Activated CD8-positive, alpha-beta T cell treated with anti-CD3 and anti-CD28 coated beads for 36 hours (primary cell): Measurements from ENCODE around the gene ESX1. TPM values are rescaled to one million over a fixed set of nuclear protein-coding genes. Genes with fewer than 3 reads are reported as not detected.

Source experiments
- ATAC-seq: fragments of 200-7000 bp; cut with Tn5 transposase; one replicate; pipeline ENCODE4 v1.10.0; 2021; ENCODE audit warnings: mild to moderate bottlenecking, moderate library complexity
- CTCF ChIA-PET: fragments of 350-600 bp; sonication (Branson Sonifier 250); formaldehyde crosslinking; loops from one replicate; lab custom pipeline; 2021; ENCODE audit warnings: antibody characterized with exemption; lab: Charles Lee
- POLR2A ChIA-PET: fragments of 350-600 bp; sonication (Branson Sonifier 250); formaldehyde crosslinking; loops from one replicate; lab custom pipeline; 2021; ENCODE audit warnings: antibody characterized with exemption; lab: Charles Lee
- DNase-seq: peaks from one replicate; pipeline ENCODE4 v3.0.0-alpha.2; 2020
- H3K27ac Mint-ChIP-seq: one replicate; pipeline ENCODE4 v1.8.0; 2021; ENCODE audit warnings: mild to moderate bottlenecking, mixed read lengths
- H3K27me3 Mint-ChIP-seq: one replicate; pipeline ENCODE4 v1.8.0; 2021; ENCODE audit warnings: mixed read lengths
- H3K36me3 Mint-ChIP-seq: one replicate; pipeline ENCODE4 v1.8.0; 2021; ENCODE audit warnings: low read depth, mixed read lengths
- H3K4me1 Mint-ChIP-seq: one replicate; pipeline ENCODE4 v1.8.0; 2021; ENCODE audit warnings: low read depth, mixed read lengths
- H3K4me3 Mint-ChIP-seq: one replicate; pipeline ENCODE4 v1.8.0; 2021; ENCODE audit warnings: mild to moderate bottlenecking, moderate library complexity, mixed read lengths
- H3K9me3 Mint-ChIP-seq: one replicate; pipeline ENCODE4 v1.8.0; 2021; ENCODE audit warnings: mixed read lengths
- CTCF ChIP-seq: fragments of 200-600 bp; IDR thresholded peaks from one replicate; pipeline ENCODE4 v1.8.0; 2022; ENCODE audit warnings: antibody characterized with exemption, mild to moderate bottlenecking
- intact Hi-C: fragments of 100-400 bp; cut with micrococcal nuclease; formaldehyde crosslinking; loops from one replicate; pipeline ENCODE4 v1.10.0; 2022
- total RNA-seq, 2 experiments: library from RNA; stranded (reverse); gene quantifications; one replicate each; pipeline ENCODE4 v1.2.3, GENCODE V29; 2021

Gene ESX1
- total RNA-seq, 2 experiments from 2014 or later, result not detected

- intact Hi-C loops, result no loop called here
- Mint-ChIP-seq H3K9me3 (no peaks in the 10 kb centered on the region), H3K4me1 (no peaks in the 10 kb centered on the region), H3K4me3 (no peak overlapping the region), H3K27me3 (peaks cover 4% of the 10 kb centered on the region), H3K27ac (no peak overlapping the region), H3K36me3 (no peaks in the 10 kb centered on the region)
- no peak for ATAC-seq
- CTCF ChIA-PET, result no interaction called here
- no peak for TF ChIP-seq CTCF
- DNase-seq, result no peak
- POLR2A ChIA-PET, result no interaction called here
Measured at GRCh38 chrX:104284507-104284906, 29.8 kb upstream of the ESX1 start.

GRCh38 chrX:104282166-104282725 is 27.5 kb upstream of the ESX1 start:
- no peak for TF ChIP-seq CTCF
- Mint-ChIP-seq H3K27ac (no peak overlapping the region), H3K9me3 (no peaks in the 10 kb centered on the region), H3K4me1 (no peaks in the 10 kb centered on the region), H3K4me3 (no peak overlapping the region), H3K27me3 (peaks cover 4% of the 10 kb centered on the region), H3K36me3 (no peaks in the 10 kb centered on the region)
- CTCF ChIA-PET, result no interaction called here
- DNase-seq (no peak), ATAC-seq (no peak)
- intact Hi-C loops, result no loop called here
- POLR2A ChIA-PET, result no interaction called here

- DNase-seq (no peak), ATAC-seq (no peak)
- no peak overlapping the region for H3K4me3 Mint-ChIP-seq
- no peak overlapping the region for H3K27ac Mint-ChIP-seq
- no peak for TF ChIP-seq CTCF
- CTCF ChIA-PET, result no interaction called here
- intact Hi-C loops, result no loop called here
- no peaks in the 10 kb centered on the region for H3K4me1 Mint-ChIP-seq
- H3K36me3 Mint-ChIP-seq, result no peaks in the 10 kb centered on the region
- H3K9me3 Mint-ChIP-seq, result no peaks in the 10 kb centered on the region
- H3K27me3 Mint-ChIP-seq, result peaks cover 5% of the 10 kb centered on the region
- POLR2A ChIA-PET, result no interaction called here
Measured at GRCh38 chrX:104281564-104281963, 26.8 kb upstream of the ESX1 start.

- Mint-ChIP-seq H3K27me3 (peaks cover 8% of the 10 kb centered on the region), H3K36me3 (no peaks in the 10 kb centered on the region), H3K9me3 (no peaks in the 10 kb centered on the region), H3K27ac (no peak overlapping the region), H3K4me1 (no peaks in the 10 kb centered on the region), H3K4me3 (no peak overlapping the region)
- no peak for ATAC-seq
- ChIA-PET POLR2A (no interaction called here), CTCF (no interaction called here)
- TF ChIP-seq CTCF, result no peak
- intact Hi-C loops, result no loop called here
- no peak for DNase-seq
Measured at GRCh38 chrX:104280609-104281008, 25.9 kb upstream of the ESX1 start.

- peaks cover 19% of the 10 kb centered on the region for H3K27me3 Mint-ChIP-seq
- intact Hi-C loops, result loop anchor here (5.0 kb wide), 1 partner anchor 74 kb away; no protein-coding TSS in a partner anchor
- H3K4me1 Mint-ChIP-seq, result no peaks in the 10 kb centered on the region
- DNase-seq (peak; percentile 59), ATAC-seq (peak; percentile 56)
- H3K9me3 Mint-ChIP-seq, result no peaks in the 10 kb centered on the region
- CTCF ChIA-PET, result interaction anchor here (0.7 to 1.9 kb wide), 9 partner anchors 9 to 427 kb away, joined by 3 to 11 read pairs (median 4); partner anchors contain the start of gene FAM199X
- H3K27ac Mint-ChIP-seq, result no peak overlapping the region
- H3K4me3 Mint-ChIP-seq, result peak overlapping the region; percentile 53
- H3K36me3 Mint-ChIP-seq, result no peaks in the 10 kb centered on the region
- POLR2A ChIA-PET, result no interaction called here
- TF ChIP-seq CTCF, result peak; percentile 59
Measured at GRCh38 chrX:104270916-104271512, 16.3 kb upstream of the ESX1 start.
